ENCODE data around the gene SEPTIN10.

Gene SEPTIN10

GRCh38 chr2:109563288-109563687 is 50.5 kb downstream of the SEPTIN10 start:
- no peaks in the 10 kb centered on the region for H3K27me3 ChIP-seq (ENCODE audit: insufficient read depth, low read length)
- H3K4me1 ChIP-seq (ENCODE audit: insufficient read depth, low read length), result no peaks in the 10 kb centered on the region
- H2AFZ ChIP-seq (ENCODE audit: low read depth, low read length), result no peak overlapping the region
- no peaks in the 10 kb centered on the region for H3K9me3 ChIP-seq (ENCODE audit: low read length)
- no peak overlapping the region for H3K4me3 ChIP-seq (ENCODE audit: low read length)
- H3K36me3 ChIP-seq (ENCODE audit: insufficient read depth, low read length), result peaks cover 64% of the 10 kb centered on the region

GRCh38 chr2:109562421-109562820 is 51.3 kb downstream of the SEPTIN10 start:
- no peak overlapping the region for H3K4me3 ChIP-seq (ENCODE audit: low read length)
- no peaks in the 10 kb centered on the region for H3K27me3 ChIP-seq (ENCODE audit: insufficient read depth, low read length)
- H2AFZ ChIP-seq (ENCODE audit: low read depth, low read length), result no peak overlapping the region
- no peaks in the 10 kb centered on the region for H3K4me1 ChIP-seq (ENCODE audit: insufficient read depth, low read length)
- H3K36me3 ChIP-seq (ENCODE audit: insufficient read depth, low read length), result peaks cover 65% of the 10 kb centered on the region
- H3K9me3 ChIP-seq (ENCODE audit: low read length), result no peaks in the 10 kb centered on the region

GRCh38 chr2:109560265-109560664 is 53.5 kb downstream of the SEPTIN10 start:
- no peaks in the 10 kb centered on the region for H3K9me3 ChIP-seq (ENCODE audit: low read length)
- H3K4me3 ChIP-seq (ENCODE audit: low read length), result no peak overlapping the region
- H3K27me3 ChIP-seq (ENCODE audit: insufficient read depth, low read length), result no peaks in the 10 kb centered on the region
- H3K4me1 ChIP-seq (ENCODE audit: insufficient read depth, low read length), result no peaks in the 10 kb centered on the region
- H2AFZ ChIP-seq (ENCODE audit: low read depth, low read length), result no peak overlapping the region
- peaks cover 55% of the 10 kb centered on the region for H3K36me3 ChIP-seq (ENCODE audit: insufficient read depth, low read length)

GRCh38 chr2:109558076-109558882 is 55.5 kb downstream of the SEPTIN10 start:
- Histone ChIP-seq H2AFZ (ENCODE audit: low read depth, low read length) (no peak overlapping the region), H3K9me3 (ENCODE audit: low read length) (no peaks in the 10 kb centered on the region), H3K36me3 (ENCODE audit: insufficient read depth, low read length) (peaks cover 54% of the 10 kb centered on the region), H3K4me3 (ENCODE audit: low read length) (no peak overlapping the region), H3K27me3 (ENCODE audit: insufficient read depth, low read length) (no peaks in the 10 kb centered on the region), H3K4me1 (ENCODE audit: insufficient read depth, low read length) (no peaks in the 10 kb centered on the region)

- H2AFZ ChIP-seq (ENCODE audit: low read depth, low read length), result no peak overlapping the region
- no peaks in the 10 kb centered on the region for H3K27me3 ChIP-seq (ENCODE audit: insufficient read depth, low read length)
- H3K9me3 ChIP-seq (ENCODE audit: low read length), result peaks cover 7% of the 10 kb centered on the region
- H3K36me3 ChIP-seq (ENCODE audit: insufficient read depth, low read length), result peaks cover 56% of the 10 kb centered on the region
- no peaks in the 10 kb centered on the region for H3K4me1 ChIP-seq (ENCODE audit: insufficient read depth, low read length)
- no peak overlapping the region for H3K4me3 ChIP-seq (ENCODE audit: low read length)
These were observed 56.5 kb downstream of the SEPTIN10 start for GRCh38 chr2:109557309-109557708.

DNA sequence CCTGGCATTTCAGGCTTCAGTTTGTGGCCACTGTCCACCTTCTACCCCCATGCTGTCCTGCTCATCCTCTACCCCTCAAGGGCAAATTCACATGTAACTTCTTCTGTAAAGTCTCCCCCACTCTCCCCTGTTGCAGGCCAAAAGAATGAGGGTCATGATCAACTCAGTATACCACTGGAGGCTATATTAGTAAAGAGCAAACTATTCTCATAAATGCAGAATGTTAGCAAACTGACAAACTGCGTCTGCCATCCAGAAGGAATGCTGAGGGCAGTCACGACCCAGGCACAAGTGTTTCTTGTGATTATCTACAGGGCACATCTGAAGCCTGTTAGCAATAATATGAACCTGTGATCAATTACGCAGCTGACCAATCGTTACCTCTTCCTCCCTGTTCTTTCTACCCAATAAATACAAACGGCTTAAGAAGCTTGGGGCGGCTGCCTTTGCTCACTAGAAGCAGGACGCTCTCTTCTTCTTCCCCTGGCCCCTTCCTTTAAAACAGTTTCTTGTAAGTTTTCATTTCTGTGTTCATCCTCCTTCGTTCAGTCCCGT is 58.3 kb downstream of the SEPTIN10 start:
- no peak overlapping the region for H3K4me3 ChIP-seq (ENCODE audit: low read length)
- H3K9me3 ChIP-seq (ENCODE audit: low read length), result peaks cover 15% of the 10 kb centered on the region
- no peak overlapping the region for H2AFZ ChIP-seq (ENCODE audit: low read depth, low read length)
- H3K27me3 ChIP-seq (ENCODE audit: insufficient read depth, low read length), result no peaks in the 10 kb centered on the region
- H3K36me3 ChIP-seq (ENCODE audit: insufficient read depth, low read length), result peaks cover 53% of the 10 kb centered on the region
- no peaks in the 10 kb centered on the region for H3K4me1 ChIP-seq (ENCODE audit: insufficient read depth, low read length)

GRCh38 chr2:109554758-109555157 is 59.0 kb downstream of the SEPTIN10 start:
- Histone ChIP-seq H3K9me3 (ENCODE audit: low read length) (peaks cover 15% of the 10 kb centered on the region), H3K4me1 (ENCODE audit: insufficient read depth, low read length) (peaks cover under 1% of the 10 kb centered on the region), H2AFZ (ENCODE audit: low read depth, low read length) (no peak overlapping the region), H3K36me3 (ENCODE audit: insufficient read depth, low read length) (peaks cover 50% of the 10 kb centered on the region), H3K4me3 (ENCODE audit: low read length) (no peak overlapping the region), H3K27me3 (ENCODE audit: insufficient read depth, low read length) (no peaks in the 10 kb centered on the region)

- Histone ChIP-seq H3K9me3 (ENCODE audit: low read length) (peaks cover 15% of the 10 kb centered on the region), H3K36me3 (ENCODE audit: insufficient read depth, low read length) (peaks cover 23% of the 10 kb centered on the region), H3K27me3 (ENCODE audit: insufficient read depth, low read length) (no peaks in the 10 kb centered on the region), H3K4me3 (ENCODE audit: low read length) (no peak overlapping the region), H2AFZ (ENCODE audit: low read depth, low read length) (no peak overlapping the region), H3K4me1 (ENCODE audit: insufficient read depth, low read length) (peaks cover 21% of the 10 kb centered on the region)
These were observed 64.7 kb downstream of the SEPTIN10 start for GRCh38 chr2:109549016-109549590.

DNA sequence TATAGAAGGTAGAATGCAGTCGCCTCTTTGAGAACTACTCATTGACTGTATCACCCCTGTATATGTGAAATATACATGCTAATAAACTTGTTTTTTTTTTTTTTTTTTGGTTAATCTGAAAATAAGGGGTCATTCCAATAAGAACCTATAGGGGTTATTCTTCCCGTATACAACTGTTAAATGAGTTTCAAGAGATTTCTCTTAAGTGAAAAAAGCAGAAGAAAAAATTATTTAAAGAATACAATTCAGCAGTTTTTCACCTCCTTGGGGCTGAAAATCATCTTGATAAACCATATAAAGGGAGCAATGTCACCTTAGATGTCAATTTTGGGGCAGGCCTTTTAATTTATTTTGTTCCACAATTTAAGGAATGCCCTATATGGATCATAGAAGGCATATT is 66.5 kb downstream of the SEPTIN10 start:
- Histone ChIP-seq H2AFZ (ENCODE audit: low read depth, low read length) (no peak overlapping the region), H3K9me3 (ENCODE audit: low read length) (peaks cover 8% of the 10 kb centered on the region), H3K27me3 (ENCODE audit: insufficient read depth, low read length) (no peaks in the 10 kb centered on the region), H3K36me3 (ENCODE audit: insufficient read depth, low read length) (peaks cover 9% of the 10 kb centered on the region), H3K4me3 (ENCODE audit: low read length) (no peak overlapping the region), H3K4me1 (ENCODE audit: insufficient read depth, low read length) (peaks cover 21% of the 10 kb centered on the region)

DNA sequence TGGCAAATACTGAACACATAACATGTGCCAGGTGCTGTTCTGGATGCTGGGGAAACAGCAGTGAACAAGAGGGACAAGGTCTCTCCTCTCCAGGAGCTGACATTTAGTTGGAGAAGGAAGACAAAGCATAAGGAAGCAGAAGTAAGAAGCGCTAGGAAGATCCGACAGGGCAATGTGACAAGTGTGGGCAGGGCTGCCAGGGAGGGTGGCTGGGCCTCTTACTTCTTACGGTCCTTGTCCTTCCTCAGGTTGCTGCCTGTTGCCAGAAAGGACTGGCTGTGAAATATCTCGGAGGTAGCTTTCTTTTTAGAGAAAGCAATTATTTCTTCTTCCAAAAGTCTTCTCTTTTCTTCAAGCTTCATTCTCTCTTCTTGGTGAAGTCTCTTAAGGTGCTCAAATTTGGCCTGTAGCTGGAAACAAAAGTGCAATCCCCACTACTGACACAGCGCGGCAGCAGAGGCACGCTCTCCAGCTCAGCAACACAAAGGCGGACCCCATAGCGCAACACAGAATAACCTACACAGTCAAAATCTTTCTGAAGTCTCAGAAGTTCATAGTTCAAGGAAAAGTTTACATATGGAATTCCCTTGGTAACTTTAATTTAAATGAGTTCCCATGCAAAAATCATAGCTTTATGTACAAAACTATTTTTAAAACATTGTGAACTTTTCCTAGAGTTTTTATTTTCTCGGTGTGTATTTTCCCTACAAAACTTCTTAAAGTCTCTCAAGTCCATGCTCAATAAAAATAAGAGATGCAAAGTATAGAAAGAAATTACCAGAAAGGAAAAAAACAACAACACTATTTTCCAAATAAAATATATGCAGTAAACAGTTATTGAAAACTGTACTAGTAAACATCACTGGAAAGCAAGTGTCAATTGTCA is 67.7 kb downstream of the SEPTIN10 start:
- no peak overlapping the region for H3K4me3 ChIP-seq (ENCODE audit: low read length)
- peaks cover 2% of the 10 kb centered on the region for H3K36me3 ChIP-seq (ENCODE audit: insufficient read depth, low read length)
- no peak overlapping the region for H2AFZ ChIP-seq (ENCODE audit: low read depth, low read length)

GRCh38 chr2:109542384-109542783 is 71.4 kb downstream of the SEPTIN10 start:
- no peak overlapping the region for H3K4me3 ChIP-seq (ENCODE audit: low read length)
- H3K27me3 ChIP-seq (ENCODE audit: insufficient read depth, low read length), result no peaks in the 10 kb centered on the region
- H2AFZ ChIP-seq (ENCODE audit: low read depth, low read length), result no peak overlapping the region
- peaks cover 9% of the 10 kb centered on the region for H3K4me1 ChIP-seq (ENCODE audit: insufficient read depth, low read length)
- H3K36me3 ChIP-seq (ENCODE audit: insufficient read depth, low read length), result peaks cover 2% of the 10 kb centered on the region
- H3K9me3 ChIP-seq (ENCODE audit: low read length), result no peaks in the 10 kb centered on the region

More for the DNA sequence above, 67.7 kb downstream of the SEPTIN10 start:
- Histone ChIP-seq H3K4me1 (ENCODE audit: insufficient read depth, low read length) (peaks cover 21% of the 10 kb centered on the region), H3K27me3 (ENCODE audit: insufficient read depth, low read length) (no peaks in the 10 kb centered on the region), H3K9me3 (ENCODE audit: low read length) (peaks cover 2% of the 10 kb centered on the region)

DNA sequence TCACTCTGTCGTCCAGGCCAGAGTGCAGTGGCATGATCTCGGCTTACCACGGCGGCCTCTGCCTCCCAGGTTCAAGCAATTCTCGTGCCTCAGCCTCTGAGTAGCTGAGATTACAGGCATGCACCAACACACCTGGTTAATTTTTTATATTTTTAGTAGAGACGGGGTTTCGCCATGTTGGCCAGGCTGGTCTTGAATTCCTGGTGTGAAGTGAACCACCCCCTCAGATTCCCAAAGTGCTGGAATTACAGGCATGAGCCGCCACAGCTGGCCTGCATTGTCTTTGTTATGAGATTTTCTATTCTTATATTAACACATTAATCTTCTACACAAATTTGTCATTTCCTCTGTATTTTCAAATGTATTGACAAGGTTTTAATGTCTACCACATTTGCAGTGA is 75.2 kb downstream of the SEPTIN10 start:
- Histone ChIP-seq H3K9me3 (ENCODE audit: low read length) (no peaks in the 10 kb centered on the region), H3K4me3 (ENCODE audit: low read length) (no peak overlapping the region), H3K27me3 (ENCODE audit: insufficient read depth, low read length) (no peaks in the 10 kb centered on the region), H3K36me3 (ENCODE audit: insufficient read depth, low read length) (no peaks in the 10 kb centered on the region), H3K4me1 (ENCODE audit: insufficient read depth, low read length) (no peaks in the 10 kb centered on the region), H2AFZ (ENCODE audit: low read depth, low read length) (no peak overlapping the region)
